Activated CD4-positive, alpha-beta T cell treated with anti-CD3 and anti-CD28 coated beads for 48 hours (primary cell): Measurements from ENCODE around the gene METRNL.
A peak's percentile ranks its signal among the peaks of the same experiment; 100 is the strongest.

Source experiments
- DNase-seq: peaks from one replicate; pipeline ENCODE4 v3.0.0-alpha.2; 2020

The METRNL gene

DNA sequence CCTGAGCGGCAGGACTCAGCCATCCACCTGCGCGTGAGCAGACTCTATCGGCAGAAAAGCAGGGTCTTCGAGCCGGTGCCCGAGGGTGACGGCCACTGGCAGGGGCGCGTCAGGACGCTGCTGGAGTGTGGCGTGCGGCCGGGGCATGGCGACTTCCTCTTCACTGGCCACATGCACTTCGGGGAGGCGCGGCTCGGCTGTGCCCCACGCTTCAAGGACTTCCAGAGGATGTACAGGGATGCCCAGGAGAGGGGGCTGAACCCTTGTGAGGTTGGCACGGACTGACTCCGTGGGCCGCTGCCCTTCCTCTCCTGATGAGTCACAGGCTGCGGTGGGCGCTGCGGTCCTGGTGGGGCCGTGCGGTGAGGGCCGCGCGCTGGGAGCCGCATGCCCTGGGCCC lies 14.9 kb downstream of the METRNL start:
- no peak for DNase-seq

DNA sequence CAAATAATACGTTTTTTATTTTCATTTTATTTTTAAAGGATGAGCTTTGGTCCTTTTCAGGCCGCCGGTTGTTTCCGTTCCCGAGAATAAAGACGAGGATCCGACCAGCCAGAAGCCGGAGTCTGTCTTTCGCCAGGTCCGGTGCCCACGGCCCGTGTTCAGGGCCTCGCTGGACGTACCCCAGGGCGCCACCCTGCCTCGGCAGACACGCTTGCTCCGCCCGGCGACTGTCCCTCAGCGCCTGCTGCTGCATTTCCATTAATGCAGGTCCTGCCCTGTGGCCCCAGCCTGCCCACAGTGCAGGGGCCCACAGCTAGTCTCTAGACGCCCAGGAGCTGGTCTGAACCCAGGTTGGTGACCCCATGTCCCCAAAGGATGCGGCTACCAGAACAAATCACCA lies 15.6 kb downstream of the METRNL start:
- DNase-seq: no peak

DNA sequence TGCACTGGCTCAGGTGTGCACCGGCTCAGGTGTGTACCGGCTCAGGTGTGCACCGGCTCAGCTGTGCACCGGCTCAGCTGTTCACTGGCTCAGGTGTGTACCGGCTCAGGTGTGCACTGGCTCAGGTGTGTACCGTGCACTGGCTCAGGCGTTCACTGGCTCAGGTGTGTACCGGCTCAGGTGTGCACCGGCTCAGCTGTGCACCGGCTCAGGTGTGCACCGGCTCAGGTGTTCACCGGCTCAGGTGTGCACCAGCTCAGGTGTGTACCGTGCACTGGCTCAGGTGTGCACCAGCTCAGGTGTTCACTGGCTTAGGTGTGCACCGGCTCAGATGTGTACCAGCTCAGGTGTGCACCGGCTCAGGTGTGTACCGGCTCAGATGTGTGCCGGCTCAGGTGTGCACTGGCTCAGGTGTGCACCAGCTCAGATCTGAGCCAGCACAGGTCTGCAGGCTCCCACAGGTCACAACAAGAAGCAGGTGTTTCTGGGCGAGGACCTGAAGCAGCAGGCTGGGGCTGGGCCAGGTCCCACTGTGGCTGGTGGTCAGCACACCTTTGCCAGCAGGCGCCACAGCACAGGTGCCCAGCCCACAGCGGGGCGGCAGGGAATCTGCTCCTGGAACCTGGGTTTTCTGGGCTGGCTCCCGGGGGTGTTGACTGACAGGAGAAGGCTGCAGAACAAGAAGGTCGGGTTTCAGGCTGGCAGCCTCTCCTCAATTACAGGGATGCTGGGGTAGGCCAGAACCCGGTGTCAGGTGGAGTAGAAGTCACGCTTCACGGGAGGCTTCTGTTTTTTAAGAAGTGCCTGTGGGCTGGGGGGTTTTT lies 17.2 kb downstream of the METRNL start:
- no peak for DNase-seq

DNA sequence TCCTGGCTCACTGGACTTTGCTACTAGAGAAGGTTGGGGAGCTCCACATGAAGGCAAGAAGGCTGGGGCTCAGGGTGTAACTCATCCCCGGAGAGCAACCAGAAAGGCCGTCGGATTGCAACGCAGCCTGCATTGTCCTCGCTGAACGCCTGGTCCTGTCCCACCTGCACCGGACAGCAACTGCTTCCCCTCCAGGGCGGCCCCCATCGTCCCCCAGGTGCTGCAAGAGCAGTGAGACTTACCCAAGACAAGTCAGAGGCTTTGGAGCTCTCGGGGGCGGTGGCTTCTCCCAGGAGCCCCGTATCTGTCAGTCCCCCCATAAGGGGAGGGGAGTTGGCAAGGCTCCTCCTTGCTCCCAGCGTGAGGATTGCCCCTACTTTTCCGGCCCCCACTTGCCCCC lies 18.4 kb downstream of the METRNL start:
- no peak for DNase-seq

DNA sequence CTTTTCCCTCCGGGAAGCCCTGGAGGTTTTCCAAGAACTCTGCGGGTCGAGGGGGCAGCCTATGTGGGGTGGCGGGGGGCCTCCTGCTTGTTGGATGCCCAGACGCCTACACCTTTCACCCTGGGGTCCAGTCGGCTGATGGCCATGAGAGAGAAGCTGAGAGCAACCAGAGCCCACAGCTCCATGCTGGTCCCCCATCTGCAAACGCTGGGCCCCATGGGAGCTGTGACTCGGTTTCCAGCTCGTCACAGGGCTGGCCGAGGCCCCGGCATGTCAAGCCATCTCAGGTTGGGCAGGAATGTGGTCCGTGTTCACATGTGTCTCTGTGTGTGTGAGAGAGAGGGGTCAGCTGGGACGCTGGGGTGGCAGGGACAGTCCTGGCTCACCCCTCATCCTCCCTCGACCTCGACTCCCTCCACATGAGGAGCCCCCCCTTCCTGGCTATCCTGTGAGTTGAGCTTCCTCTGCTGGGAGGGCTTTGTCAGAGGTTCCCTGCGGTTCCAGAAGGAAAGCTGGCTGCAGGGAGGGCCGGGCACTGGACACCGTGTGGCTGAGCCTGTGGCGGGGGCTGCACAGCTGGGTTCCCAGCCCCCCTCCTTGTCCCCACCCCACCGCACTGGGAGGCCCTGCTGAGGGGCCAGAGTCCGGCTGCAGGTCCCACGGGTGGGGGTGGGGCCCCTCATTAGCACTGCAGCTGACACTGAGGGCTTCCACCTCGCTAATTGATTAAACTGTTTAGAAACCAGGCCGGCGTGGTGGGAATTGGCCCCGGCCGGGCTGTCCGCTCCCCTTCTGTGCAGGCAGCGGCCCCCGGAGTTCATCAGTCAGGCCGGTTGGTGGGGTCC lies 19.1 kb downstream of the METRNL start:
- DNase-seq: no peak

DNA sequence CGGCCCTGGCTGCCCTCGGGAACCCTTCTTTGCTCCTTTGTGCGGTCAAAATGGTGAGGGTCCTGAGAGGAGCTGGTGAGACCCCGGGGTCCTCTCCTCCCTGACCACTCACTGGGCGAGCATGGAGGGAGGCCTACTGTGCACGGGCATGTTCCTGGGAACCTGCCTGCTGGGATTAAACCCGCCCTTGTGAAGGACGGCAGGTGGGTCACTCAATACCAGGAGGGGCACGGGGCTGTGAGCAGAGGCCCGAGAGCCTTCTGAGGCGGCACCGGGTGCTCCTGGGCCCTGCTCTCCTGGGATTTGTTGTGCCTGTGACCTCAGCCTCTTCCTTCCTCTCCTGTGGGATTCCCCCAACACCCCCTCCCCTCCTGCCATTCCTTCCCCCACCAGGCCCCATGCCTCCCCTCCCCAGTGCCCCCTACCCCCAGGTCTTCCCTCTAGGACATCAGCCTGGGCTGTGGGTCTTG lies 19.7 kb downstream of the METRNL start:
- DNase-seq: no peak

DNA sequence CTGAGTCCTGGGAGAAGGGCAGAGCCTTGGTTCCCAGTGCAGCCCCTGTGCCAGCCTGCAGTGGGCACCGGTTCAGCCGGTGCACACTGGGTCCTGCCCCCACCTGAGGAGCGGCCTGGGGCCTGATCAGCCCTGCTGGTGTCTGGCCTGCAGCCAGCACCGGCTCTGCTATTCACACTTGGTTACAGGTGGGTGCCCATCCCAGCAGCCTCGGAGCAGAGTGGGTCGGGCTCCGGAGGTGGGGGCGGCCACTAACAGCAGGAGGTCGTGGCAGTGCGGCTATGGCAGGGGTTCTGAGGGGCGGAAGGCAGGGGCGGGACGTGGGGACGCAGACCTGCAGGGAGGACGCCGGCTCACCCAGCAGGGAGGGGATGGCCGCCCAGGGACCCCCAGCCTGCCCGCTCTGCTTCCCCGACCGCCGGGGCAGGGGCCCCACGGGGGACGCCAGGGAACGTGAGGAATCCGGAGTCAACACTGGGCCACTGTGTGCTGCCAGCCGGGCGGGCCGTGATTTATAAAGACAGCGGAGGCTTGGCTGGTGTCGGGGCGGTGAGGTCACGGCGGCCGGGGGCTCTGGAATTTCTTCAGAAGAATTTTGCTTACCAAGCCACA lies 20.3 kb downstream of the METRNL start:
- no peak for DNase-seq

DNA sequence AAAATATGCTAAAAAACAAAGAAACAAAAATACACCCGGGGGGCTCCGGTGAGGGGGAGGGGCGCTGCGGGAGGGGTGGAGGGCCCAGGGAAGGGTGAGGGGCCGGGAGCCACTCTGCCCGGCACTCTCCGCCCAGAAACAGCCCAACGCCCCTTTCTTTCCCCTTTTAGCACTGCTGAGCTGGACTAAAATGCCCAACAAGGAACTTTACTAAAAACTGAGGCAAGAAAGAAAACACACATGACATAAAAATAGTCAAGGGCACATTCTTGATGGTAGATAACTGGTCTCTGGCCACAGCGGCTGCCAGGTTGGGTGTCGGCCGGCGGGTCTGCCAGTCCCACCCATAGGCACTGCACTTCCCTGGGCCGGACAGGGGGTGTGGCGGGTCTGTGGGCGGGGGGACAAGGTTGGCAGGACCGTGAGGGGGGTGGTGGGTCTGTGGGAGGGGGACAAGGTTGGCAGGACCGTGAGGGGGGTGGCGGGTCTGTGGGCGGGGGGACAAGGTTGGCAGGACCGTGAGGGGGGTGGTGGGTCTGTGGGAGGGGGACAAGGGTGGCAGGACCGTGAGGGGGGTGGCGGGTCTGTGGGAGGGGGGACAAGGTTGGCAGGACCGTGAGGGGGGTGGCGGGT lies 20.9 kb downstream of the METRNL start:
- DNase-seq: no peak

DNA sequence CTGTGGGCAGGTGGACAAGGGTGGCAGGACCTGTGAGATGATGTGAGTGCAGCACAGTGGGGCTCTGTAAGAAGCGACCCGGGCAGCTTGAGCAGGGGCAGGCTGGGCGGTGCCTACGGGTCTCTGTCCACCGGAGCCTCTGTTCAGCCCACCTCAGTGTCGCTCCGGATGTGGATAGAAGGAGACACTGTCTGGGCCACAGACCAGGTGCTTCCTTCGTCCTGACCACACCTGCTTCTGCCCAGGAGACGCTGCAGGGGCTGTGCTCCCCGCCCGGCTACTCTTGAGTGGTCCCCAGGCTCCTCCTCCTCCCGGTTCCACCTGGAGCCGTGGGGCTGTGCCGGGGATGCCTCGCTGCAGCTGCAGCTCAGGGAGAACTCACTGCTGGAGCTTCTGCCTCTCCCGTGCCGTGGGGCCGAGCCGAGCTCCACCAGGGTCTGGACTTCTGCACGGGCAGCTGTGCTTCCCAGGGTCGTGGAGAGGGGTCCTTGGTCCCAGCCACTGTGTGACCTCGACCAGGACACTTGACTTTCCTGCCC lies 21.5 kb downstream of the METRNL start:
- DNase-seq: no peak

DNA sequence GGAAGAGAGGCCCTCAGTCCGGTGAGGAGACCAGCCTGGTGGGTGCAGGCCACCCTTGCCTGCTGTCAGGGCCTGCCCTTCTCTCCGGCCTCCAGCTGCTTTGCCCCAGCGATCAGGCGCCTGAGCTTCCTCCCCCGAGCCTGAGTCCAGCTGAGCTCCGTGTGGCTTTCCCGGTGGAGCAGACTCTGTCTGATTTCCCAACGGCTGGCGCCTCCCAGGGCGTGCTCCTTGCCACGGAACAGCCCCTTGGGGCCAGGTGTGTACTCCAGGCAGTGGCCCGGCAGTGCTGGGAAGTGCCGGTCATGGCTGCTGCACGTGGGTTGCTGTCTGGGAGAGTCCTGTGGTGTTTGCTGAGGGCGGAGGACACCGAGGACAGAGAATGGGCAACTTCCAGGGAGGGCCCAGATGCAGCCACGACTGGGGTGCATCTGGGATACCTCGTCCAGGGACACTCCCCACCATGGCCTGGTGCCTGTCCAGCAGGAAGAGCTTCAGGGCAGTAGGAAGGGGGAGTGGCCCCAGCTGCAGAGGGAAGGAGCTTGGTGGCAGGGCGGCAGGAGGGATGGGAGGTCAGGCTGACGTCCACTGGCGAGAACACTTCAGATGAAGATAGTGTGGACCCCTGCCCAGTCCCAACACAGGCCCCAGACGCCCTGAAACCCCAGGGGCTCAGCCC lies 22.5 kb downstream of the METRNL start:
- DNase-seq: no peak

DNA sequence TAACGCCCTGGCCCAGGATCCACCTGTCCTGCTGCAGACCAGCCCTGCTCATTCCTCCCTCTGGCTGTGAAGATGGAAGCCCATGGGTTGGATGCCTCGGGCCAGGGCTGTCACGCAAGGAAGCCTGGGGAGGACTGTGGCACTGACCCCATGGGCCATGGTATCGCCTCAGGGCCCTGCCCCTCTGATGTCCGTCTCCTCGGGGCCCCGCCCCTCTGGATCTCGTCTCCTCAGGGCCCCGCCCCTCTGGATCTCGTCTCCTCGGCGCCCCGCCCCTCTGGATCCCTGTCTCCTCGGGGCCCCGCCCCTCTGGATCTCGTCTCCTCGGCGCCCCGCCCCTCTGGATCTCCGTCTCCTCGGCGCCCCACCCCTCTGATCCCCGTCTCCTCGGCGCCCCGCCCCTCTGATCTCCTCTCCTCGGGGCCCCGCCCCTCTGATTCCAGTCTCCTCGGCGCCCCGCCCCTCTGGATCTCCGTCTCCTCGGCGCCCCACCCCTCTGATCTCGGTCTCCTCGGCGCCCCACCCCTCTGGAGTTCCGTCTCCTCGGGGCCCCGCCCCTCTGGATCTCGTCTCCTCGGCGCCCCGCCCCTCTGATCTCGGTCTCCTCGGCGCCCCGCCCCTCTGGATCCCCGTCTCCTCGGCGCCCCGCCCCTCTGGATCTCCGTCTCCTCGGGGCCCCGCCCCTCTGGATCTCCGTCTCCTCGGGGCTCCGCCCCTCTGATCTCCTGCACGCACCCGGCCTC lies 24.0 kb downstream of the METRNL start:
- DNase-seq: peak; percentile 77

DNA sequence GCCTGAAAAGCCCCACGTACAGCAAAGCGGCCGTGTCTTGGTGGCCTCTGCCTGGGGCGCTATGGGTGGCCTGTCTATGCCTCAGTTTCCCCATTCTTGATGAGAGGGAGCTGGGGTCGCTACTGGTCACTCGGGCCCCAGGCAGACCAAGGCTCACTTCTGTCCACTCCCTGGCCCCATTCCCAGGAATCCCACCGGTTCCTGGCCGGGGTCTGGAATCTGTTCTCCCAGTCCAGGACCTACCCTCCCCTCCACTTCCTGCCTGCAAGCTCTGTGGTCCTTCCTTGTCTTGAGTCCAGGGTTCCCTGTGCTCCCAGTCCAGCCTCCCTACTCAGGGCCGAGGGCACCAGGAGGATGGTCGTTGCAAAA lies 24.5 kb downstream of the METRNL start:
- no peak for DNase-seq

DNA sequence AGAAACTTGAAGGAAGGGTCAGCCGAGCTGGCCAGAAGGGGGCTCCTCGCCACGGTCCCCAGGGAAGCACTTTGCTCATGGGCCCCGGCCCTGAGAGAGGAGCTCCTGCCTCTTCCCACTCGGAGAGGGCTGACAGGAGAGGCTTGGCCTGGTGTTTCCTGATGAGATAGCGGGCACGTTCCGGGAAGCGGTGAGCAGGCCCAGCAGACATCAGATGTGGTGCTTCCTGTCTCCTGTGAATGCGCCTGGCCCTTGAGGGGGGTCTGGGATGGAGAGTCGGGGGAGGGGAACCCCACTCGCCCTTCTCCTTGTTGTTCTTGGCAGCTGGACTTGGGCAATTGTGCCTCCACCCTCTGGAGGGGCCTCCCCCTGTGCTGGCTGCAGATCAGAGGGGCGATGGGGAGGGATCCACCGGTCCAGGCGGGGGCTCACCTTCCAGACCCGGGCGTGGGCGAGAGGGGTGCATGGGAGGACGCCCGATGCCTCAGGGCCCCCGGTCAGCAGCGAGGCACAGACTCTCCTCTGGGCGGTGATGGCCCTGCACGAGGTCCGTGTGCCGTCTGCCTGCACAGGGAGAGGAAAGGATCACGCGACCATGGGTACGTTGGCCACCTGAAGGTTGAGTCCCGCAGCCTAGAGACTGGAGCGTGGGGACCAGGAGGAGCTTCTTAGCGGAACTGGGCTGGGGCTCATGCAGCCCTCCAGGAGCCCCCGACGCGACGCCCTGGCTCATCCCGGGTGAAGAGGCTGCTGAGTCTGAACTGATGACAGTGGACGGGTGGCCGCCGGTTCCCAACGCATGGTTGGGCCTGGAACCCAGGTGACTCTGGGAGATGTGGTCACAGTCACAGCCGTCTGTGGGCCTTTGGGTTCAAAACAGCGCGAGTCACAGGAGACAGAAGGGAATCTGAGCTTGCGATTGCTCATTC lies 25.4 kb downstream of the METRNL start:
- DNase-seq: no peak

DNA sequence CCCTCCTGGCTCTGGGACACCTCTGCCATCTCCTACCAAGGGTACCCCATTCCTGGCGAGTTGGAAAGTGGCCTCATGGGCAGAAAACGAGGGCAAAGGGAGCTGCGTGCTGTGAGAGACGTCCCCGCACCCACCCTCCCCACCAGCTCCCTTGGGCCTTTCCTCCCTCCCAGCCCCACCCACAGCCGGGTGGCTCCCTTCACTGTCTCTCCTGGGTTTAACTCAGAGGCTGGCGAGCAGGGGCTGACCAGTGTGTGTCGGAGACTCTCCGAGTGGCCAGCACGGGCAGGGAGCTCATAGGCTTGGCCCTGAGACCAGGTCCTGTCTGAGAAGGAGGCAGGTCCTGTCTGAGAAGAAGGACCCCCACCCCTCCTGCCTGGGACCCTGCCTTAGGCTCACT lies 26.1 kb downstream of the METRNL start:
- no peak for DNase-seq

DNA sequence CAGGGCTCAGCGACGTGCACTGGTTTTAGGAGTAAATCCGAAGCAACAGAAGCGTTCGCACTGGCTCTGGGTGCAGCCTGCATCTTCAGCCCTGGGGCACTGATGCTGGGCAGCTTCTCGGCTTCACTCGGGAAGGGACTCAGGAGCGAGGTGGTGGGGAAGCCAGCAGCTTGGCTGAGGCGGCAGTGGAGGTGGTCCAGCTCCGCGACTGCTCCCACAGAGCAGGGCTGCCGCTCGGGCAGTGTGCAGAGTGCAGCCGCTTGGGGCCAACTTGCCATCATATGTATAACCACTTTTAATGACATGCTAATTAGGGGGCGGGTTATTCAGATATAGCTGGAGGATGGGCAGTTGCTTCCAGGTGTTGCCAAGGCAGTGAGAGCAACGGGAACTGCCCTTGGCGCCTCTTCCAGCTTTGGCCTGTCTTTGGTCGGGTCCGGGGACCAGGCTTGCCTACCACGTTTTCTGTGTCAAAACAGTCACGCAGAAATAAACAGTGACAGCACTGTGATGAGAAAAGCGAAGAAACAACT lies 26.7 kb downstream of the METRNL start:
- DNase-seq: no peak

DNA sequence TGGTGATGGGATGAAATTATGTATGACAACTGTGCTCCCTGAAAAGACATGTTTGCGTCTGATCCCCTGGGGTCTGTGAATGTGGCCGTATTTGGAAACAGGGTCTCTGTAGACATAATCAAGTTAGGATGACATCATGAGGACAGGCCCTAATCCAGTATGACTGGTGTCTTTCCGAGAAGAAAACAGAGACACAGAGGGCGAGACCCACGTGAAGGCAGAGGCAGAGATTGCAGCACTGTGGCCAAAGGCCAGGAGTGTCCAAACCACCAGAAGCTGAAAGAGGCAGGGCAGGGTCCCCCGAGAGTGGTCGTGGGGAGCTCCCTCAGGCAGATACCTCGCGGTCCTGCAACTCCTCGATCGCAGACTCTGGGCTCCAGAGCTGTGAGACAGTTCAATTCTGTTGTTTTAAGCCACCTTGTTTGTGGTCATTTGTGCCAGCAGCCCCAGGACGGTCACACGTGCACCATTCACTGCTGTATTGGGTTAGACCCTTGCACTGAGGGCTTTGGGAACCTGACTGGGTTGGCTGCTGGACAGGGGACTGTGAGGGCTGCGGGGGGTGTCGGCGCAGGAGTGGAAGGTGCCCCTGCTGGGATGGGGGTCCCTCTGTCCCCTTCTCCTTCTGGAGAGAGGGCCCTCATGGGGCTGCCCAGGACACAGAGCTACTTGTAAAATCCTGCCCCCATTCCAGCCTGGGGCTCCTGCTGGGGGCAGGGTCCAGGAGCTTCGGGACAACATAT lies 27.7 kb downstream of the METRNL start:
- no peak for DNase-seq

DNA sequence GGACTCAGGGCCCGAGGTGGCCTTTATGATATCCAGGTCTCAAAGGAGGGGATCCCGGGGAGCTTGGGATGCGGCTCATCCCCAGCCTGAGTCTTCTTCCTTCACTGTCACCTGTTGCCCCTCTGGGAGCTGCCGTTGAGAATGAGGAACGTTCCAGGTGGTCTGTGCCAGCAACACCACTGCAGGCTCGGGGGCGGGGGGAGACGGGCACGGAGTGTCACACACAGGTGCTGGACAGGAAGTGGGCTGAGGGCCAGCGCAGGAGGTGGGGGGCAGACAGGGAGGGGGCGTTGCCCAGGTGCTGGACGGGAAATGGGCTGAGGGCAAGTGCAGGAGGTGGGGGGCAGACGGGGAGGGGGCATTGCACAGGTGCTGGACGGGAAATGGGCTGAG lies 28.2 kb downstream of the METRNL start:
- no peak for DNase-seq

DNA sequence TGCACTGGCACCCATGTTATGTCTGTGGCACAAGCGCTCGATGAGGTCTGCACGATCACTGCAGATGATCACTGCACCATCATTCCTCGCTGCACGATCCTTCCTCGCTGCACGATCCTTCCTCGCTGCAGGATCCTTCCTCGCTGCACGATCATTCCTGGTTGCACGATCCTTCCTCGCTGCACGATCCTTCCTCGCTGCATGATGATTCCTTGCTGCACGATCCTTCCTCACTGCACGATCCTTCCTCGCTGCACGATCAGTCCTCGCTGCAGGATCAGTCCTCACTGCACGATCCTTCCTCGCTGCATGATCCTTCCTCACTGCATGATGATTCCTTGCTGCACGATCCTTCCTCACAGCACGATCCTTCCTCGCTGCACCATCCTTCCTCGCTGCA lies 29.3 kb downstream of the METRNL start:
- DNase-seq: no peak

DNA sequence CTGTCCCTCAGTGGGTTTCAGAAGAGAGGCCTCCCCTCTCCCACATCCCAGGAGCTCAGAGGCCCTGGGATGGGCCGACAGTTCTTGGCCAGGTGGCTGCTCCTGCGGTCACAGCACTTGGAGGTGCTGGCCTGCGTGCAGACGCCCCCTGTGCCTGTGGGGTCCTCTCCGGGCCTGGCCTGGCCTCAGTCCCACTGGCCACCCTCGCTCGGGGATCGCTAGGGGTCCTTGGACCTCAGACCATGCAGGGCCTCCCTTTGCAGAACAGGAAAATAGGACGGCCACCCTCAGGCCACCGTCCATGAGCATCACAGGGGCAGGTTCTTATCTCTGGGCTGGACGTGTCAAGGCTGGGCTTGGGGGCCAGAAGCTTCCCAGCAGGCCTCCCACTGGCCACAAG lies 30.0 kb downstream of the METRNL start:
- no peak for DNase-seq
